Ovary (tissue), 3 donors: ENCODE measurements around the gene ACTG1.

Experiments
- CTCF ChIP-seq, 3 donors: fragments of 450-650 bp in 2 of 3; fragments of 200-600 bp in 1 of 3; IDR thresholded peaks; one replicate each; pipeline versions ENCODE4 v1.5.1 to v1.8.0; 2016 to 2022; ENCODE audit warnings: antibody characterized with exemption in 3 of 3, mild to moderate bottlenecking in 1 of 3
- EP300 ChIP-seq: sonication (generic); formaldehyde crosslinking; IDR thresholded peaks from one replicate; pipeline ENCODE4 v1.6.1; 2017; ENCODE audit warnings: antibody characterized with exemption
- POLR2A ChIP-seq: fragments of 450-650 bp; IDR thresholded peaks from one replicate; pipeline ENCODE4 v1.6.1; 2017; ENCODE audit warnings: antibody characterized with exemption, mild to moderate bottlenecking, moderate library complexity
- donor health status: DM: no; HTN: no; CAD: no.

DNA sequence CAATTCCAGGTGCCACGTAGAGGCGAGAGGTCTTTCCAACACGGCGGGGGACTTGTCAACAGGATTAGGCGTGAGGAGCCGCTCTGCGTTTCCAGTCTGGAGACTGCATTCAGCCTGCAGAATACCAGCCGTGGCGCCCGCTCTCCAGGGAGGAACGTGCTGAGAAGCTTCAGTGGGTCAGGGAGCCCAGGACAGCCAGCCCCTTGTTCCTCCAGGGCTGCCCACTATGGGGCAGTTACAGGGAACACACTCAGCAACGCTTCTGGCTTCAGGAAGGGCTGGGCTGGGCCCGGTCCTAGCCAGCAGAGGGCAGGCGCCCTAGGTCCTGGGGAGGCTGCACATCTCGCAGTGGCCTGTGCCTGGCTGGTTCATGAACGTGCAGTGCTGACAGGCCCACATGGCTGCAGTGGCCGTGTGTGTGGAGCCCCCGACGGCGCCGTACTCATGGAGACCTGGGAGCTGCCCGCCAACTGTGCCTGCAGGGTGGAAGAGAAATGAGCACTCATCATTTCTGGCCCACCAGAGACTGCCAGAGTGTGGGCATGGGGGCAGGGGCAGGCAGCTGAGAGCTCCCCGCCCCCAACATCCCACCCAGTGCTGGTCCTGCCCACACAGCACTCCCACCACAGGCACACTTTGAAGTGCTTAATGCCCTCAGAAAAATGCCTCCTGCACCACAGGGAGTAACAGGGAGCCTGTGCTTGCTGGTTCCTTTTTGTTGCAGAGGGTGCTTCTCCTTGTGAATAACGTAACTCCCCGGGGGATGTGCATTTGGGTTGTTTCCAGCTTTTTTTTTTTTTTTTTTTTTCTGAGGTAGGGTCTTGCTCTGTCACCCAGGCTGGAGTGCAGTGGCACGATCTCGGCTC is 46.6 kb upstream of the ACTG1 start:
- TF ChIP-seq CTCF (IDR thresholded peaks at IDR 0.05) (no peak), POLR2A (no peak), EP300 (no peak)
